ENCODE results near the gene BASP1.

The BASP1 gene

DNA sequence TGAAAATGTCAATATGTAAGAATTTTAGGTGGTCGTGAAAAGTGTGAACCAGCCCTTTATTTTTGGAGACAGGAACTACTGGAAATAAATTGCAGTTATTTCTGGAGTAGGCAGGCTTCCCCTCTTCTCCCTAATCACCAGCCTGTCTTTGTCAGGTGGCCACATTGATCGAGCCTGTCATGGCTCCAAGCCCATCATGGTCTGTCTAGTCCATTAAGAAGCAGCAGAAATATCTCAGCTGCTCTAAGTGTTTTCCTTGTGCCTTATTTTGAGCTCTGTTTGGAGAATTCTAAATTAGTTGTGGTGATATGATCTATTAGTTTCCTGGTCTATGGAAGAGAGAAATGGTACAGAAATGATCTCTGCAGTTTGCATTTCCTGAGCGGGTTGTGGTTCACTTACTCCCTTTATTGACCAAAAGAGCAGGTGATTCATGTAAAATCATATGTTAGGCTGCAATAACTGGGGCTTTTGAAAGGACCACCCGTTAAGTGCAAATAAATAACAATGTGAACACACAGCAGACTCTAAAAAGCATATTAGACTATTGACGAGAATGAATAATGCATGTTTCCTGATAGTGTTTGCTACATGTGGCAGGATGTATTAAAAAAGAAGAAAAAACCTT, 42.3 kb downstream of the BASP1 start:
- Histone ChIP-seq H3K27me3 (no peaks in the 10 kb centered on the region), H3K4me3 (ENCODE audit: low read depth in 1 of 2, low read length in 1 of 2) (no peak overlapping the region), H3K9me3 (no peaks in the 10 kb centered on the region), H3K36me3 (no peaks in the 10 kb centered on the region), H3K27ac (peak overlapping the region; percentile 93), H3K4me1 (ENCODE audit: control insufficient read depth in 1 of 2, insufficient read depth in 1 of 2, low read depth in 1 of 2, low read length in 1 of 2) (peaks cover 96 to 97% of the 10 kb centered on the region in 2 experiments)
- TF ChIP-seq, protein P1, sequence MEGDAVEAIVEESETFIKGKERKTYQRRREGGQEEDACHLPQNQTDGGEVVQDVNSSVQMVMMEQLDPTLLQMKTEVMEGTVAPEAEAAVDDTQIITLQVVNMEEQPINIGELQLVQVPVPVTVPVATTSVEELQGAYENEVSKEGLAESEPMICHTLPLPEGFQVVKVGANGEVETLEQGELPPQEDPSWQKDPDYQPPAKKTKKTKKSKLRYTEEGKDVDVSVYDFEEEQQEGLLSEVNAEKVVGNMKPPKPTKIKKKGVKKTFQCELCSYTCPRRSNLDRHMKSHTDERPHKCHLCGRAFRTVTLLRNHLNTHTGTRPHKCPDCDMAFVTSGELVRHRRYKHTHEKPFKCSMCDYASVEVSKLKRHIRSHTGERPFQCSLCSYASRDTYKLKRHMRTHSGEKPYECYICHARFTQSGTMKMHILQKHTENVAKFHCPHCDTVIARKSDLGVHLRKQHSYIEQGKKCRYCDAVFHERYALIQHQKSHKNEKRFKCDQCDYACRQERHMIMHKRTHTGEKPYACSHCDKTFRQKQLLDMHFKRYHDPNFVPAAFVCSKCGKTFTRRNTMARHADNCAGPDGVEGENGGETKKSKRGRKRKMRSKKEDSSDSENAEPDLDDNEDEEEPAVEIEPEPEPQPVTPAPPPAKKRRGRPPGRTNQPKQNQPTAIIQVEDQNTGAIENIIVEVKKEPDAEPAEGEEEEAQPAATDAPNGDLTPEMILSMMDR (IDR thresholded peaks at IDR 0.05) = no peak

DNA sequence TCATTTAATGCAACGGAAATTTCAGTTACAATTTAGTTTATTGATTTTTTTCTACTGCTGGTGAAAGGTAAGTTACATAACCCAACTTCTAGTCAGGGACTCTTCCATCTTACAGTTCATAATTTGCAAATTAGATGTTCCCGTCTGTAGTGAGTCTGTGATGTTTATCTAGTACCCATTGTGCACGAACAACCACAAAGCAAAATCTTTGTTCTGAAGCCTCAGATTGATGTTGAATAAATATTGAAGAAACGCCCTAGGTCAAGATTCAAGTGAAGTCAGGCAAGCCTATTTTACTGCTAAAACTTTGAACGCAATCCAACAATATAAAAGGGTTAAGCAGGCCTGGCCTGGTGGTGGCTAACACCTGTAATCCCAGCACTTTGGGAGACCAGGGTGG, 43.1 kb downstream of the BASP1 start:
- Histone ChIP-seq H3K27me3 (no peaks in the 10 kb centered on the region), H3K4me3 (ENCODE audit: low read depth in 1 of 2, low read length in 1 of 2) (peak overlapping the region; percentile 15 to 22), H3K27ac (peak overlapping the region; percentile 93), H3K9me3 (no peaks in the 10 kb centered on the region), H3K36me3 (peaks cover 4% of the 10 kb centered on the region), H3K4me1 (ENCODE audit: control insufficient read depth in 1 of 2, insufficient read depth in 1 of 2, low read depth in 1 of 2, low read length in 1 of 2) (peaks cover 96 to 97% of the 10 kb centered on the region in 2 experiments)
- TF ChIP-seq, protein P1 (IDR thresholded peaks at IDR 0.05) = no peak

DNA sequence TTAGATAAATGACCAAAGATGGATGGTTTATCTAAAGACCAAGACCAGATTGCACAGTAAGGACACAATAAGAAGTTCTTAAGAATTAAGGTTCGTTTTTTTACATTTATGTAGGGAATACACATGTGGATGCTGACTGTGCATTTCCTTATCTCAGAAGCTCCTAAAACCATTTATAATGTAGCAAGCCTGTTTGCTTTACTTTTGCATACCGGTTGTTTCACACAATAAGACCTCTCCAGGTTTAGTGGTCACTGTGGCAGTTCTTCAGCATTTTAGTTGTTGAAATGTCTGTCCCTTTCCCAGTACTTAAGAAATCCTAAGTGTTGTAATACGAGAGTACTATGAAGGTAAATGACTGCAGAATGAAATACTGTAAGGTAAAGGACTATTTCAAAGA, 43.6 kb downstream of the BASP1 start:
- H3K36me3 ChIP-seq = peaks cover 4% of the 10 kb centered on the region
- peak overlapping the region; percentile 15 to 23 for H3K4me3 ChIP-seq (ENCODE audit: low read depth in 1 of 2, low read length in 1 of 2)
- H3K9me3 ChIP-seq = no peaks in the 10 kb centered on the region
- H3K4me1 ChIP-seq (ENCODE audit: control insufficient read depth in 1 of 2, insufficient read depth in 1 of 2, low read depth in 1 of 2, low read length in 1 of 2) = peaks cover 90 to 97% of the 10 kb centered on the region in 2 experiments
- peak overlapping the region; percentile 93 for H3K27ac ChIP-seq
- H3K27me3 ChIP-seq = no peaks in the 10 kb centered on the region
- TF ChIP-seq, protein P1 (IDR thresholded peaks at IDR 0.05) = no peak

DNA sequence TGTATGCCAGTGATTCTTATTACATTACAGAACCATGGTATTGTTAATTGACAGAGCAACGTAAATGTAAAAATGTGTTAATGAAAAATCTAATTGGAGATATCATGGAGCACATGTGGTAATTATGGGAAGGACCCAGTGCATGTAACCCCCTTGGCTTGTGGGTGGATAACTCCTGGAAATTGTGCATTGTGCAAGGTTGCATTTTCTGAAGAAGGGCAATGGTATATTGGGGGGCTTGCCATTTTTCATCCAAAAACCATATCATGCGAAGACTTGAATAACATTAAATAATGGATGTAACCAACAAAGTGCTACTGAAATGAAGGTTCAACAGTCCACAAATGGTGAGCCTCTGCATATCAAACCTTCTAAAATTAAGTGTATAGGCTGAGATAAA, 47.6 kb downstream of the BASP1 start:
- TF ChIP-seq, protein P1 (IDR thresholded peaks at IDR 0.05) = no peak
- no peaks in the 10 kb centered on the region for H3K9me3 ChIP-seq
- H3K36me3 ChIP-seq = peaks cover 4% of the 10 kb centered on the region
- H3K4me3 ChIP-seq (ENCODE audit: low read depth in 1 of 2, low read length in 1 of 2) = no peak overlapping the region
- peaks cover 65 to 86% of the 10 kb centered on the region in 2 experiments for H3K4me1 ChIP-seq (ENCODE audit: control insufficient read depth in 1 of 2, insufficient read depth in 1 of 2, low read depth in 1 of 2, low read length in 1 of 2)
- peak overlapping the region; percentile 93 for H3K27ac ChIP-seq
- H3K27me3 ChIP-seq = no peaks in the 10 kb centered on the region

DNA sequence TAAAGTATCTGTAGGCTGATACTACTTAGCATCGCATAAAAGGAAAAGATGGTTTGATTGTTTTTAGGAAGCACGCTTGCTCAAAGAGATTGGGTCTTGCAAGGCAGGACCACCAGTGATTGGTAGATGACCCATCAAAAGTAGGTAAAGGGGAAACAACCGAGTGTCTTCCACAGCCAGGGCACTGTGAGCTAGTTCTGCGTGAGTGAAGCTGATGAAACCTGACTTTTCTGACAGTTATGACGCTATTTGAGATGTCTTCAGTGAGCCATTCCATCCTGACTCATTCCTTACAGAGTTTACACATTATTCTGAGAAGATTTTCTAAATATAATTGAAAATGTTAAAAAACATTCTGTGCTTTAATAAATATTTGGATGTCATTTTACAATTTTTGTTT, 49.7 kb downstream of the BASP1 start:
- H3K4me1 ChIP-seq (ENCODE audit: control insufficient read depth in 1 of 2, insufficient read depth in 1 of 2, low read depth in 1 of 2, low read length in 1 of 2) = peaks cover 50 to 73% of the 10 kb centered on the region in 2 experiments
- peak overlapping the region; percentile 93 for H3K27ac ChIP-seq
- H3K9me3 ChIP-seq = no peaks in the 10 kb centered on the region
- H3K27me3 ChIP-seq = no peaks in the 10 kb centered on the region
- TF ChIP-seq, protein P1 (IDR thresholded peaks at IDR 0.05) = no peak
- no peak overlapping the region for H3K4me3 ChIP-seq (ENCODE audit: low read depth in 1 of 2, low read length in 1 of 2)
- H3K36me3 ChIP-seq = peaks cover 4% of the 10 kb centered on the region
